Measurements from ENCODE around the gene IFNAR2. TPM values are rescaled to one million over a fixed set of nuclear protein-coding genes. Genes with fewer than 3 reads are reported as not detected.

Gene IFNAR2
- polyA plus RNA-seq, 1 donor from 2014 or later, result 10.3 TPM

DNA sequence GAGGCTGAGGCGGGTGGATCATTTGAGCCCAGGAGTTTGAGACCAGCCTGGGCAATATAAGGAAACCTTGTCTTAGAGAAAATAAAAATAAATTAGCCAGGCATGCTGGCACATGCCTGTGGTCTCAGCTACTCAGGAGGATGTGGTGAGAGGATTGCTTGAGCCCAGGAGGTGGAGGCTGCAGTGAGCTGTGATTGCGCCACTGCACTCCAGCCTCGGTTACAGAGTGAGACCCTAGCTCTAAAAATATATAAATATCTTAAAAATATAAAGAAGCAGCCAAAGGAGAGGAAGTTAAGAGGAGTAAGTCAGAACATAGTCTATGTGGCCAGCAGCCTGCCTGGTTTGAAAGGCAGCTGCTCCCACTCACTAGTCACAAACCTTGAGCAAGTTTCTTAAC lies 31.9 kb downstream of the IFNAR2 start:
- no peak overlapping the region for H3K4me2 ChIP-seq (ENCODE audit: low read length)
- no peaks in the 10 kb centered on the region for H3K9me2 ChIP-seq (ENCODE audit: insufficient read depth, low read length)
- peaks cover 6% of the 10 kb centered on the region for H3K36me3 ChIP-seq (ENCODE audit: insufficient read depth, low read length)
- H3K27ac ChIP-seq (ENCODE audit: low read length), result no peak overlapping the region
- TF ChIP-seq EZH2 (IDR thresholded peaks at IDR 0.05; ENCODE audit: borderline replicate concordance, insufficient read depth, low read length, poor library complexity, severe bottlenecking), result no peak
- no peak for TF ChIP-seq POLR2AphosphoS5 (IDR thresholded peaks at IDR 0.05)
- TF ChIP-seq TAF1 (IDR thresholded peaks at IDR 0.05; ENCODE audit: low read depth), result no peak
- TF ChIP-seq, protein P1, sequence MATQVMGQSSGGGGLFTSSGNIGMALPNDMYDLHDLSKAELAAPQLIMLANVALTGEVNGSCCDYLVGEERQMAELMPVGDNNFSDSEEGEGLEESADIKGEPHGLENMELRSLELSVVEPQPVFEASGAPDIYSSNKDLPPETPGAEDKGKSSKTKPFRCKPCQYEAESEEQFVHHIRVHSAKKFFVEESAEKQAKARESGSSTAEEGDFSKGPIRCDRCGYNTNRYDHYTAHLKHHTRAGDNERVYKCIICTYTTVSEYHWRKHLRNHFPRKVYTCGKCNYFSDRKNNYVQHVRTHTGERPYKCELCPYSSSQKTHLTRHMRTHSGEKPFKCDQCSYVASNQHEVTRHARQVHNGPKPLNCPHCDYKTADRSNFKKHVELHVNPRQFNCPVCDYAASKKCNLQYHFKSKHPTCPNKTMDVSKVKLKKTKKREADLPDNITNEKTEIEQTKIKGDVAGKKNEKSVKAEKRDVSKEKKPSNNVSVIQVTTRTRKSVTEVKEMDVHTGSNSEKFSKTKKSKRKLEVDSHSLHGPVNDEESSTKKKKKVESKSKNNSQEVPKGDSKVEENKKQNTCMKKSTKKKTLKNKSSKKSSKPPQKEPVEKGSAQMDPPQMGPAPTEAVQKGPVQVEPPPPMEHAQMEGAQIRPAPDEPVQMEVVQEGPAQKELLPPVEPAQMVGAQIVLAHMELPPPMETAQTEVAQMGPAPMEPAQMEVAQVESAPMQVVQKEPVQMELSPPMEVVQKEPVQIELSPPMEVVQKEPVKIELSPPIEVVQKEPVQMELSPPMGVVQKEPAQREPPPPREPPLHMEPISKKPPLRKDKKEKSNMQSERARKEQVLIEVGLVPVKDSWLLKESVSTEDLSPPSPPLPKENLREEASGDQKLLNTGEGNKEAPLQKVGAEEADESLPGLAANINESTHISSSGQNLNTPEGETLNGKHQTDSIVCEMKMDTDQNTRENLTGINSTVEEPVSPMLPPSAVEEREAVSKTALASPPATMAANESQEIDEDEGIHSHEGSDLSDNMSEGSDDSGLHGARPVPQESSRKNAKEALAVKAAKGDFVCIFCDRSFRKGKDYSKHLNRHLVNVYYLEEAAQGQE (IDR thresholded peaks at IDR 0.05; ENCODE audit: borderline replicate concordance), result no peak
- TF ChIP-seq, protein P2, sequence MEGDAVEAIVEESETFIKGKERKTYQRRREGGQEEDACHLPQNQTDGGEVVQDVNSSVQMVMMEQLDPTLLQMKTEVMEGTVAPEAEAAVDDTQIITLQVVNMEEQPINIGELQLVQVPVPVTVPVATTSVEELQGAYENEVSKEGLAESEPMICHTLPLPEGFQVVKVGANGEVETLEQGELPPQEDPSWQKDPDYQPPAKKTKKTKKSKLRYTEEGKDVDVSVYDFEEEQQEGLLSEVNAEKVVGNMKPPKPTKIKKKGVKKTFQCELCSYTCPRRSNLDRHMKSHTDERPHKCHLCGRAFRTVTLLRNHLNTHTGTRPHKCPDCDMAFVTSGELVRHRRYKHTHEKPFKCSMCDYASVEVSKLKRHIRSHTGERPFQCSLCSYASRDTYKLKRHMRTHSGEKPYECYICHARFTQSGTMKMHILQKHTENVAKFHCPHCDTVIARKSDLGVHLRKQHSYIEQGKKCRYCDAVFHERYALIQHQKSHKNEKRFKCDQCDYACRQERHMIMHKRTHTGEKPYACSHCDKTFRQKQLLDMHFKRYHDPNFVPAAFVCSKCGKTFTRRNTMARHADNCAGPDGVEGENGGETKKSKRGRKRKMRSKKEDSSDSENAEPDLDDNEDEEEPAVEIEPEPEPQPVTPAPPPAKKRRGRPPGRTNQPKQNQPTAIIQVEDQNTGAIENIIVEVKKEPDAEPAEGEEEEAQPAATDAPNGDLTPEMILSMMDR (IDR thresholded peaks at IDR 0.05; ENCODE audit: poor library complexity, severe bottlenecking), result no peak
- no peak for TF ChIP-seq SMC3 (conservative IDR thresholded peaks at IDR 0.05; ENCODE audit: poor library complexity)
- no peak for TF ChIP-seq EP300 (conservative IDR thresholded peaks at IDR 0.05; ENCODE audit: poor library complexity, severe bottlenecking)
- no peak for TF ChIP-seq RAD21 (conservative IDR thresholded peaks at IDR 0.05)
- no peak for TF ChIP-seq MXI1 (conservative IDR thresholded peaks at IDR 0.05; ENCODE audit: poor library complexity, severe bottlenecking)
- H3F3A ChIP-seq (ENCODE audit: insufficient read depth, low read length, poor library complexity, severe bottlenecking), result no peaks in the 10 kb centered on the region
- no peaks in the 10 kb centered on the region for H3K27me3 ChIP-seq (ENCODE audit: insufficient read depth, low read depth, low read length)
- no peak overlapping the region for H3K9ac ChIP-seq (ENCODE audit: low read length)
- H3K4me3 ChIP-seq (ENCODE audit: low read length), result no peak overlapping the region
- no peaks in the 10 kb centered on the region for H3K9me3 ChIP-seq (ENCODE audit: low read length)
- H4K20me1 ChIP-seq (ENCODE audit: insufficient read depth), result no peaks in the 10 kb centered on the region
- no peaks in the 10 kb centered on the region for H3K79me2 ChIP-seq (replicated peaks; ENCODE audit: insufficient read depth, low read length)
- no peak overlapping the region for H2AFZ ChIP-seq (ENCODE audit: low read depth, low read length)

DNA sequence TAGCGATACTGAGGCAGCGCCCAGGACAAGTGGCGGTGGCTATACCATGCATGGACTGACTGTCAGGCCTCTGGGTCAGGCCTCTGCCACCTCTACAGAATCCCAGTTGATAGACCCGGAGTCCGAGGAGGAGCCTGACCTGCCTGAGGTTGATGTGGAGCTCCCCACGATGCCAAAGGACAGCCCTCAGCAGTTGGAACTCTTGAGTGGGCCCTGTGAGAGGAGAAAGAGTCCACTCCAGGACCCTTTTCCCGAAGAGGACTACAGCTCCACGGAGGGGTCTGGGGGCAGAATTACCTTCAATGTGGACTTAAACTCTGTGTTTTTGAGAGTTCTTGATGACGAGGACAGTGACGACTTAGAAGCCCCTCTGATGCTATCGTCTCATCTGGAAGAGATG lies 33.2 kb downstream of the IFNAR2 start:
- no peaks in the 10 kb centered on the region for H3K27me3 ChIP-seq (ENCODE audit: insufficient read depth, low read depth, low read length)
- no peak overlapping the region for H3K9ac ChIP-seq (ENCODE audit: low read length)
- no peaks in the 10 kb centered on the region for H3K9me2 ChIP-seq (ENCODE audit: insufficient read depth, low read length)
- no peaks in the 10 kb centered on the region for H3K9me3 ChIP-seq (ENCODE audit: low read length)
- TF ChIP-seq MXI1 (conservative IDR thresholded peaks at IDR 0.05; ENCODE audit: poor library complexity, severe bottlenecking) (no peak), SMC3 (conservative IDR thresholded peaks at IDR 0.05; ENCODE audit: poor library complexity) (no peak), TAF1 (IDR thresholded peaks at IDR 0.05; ENCODE audit: low read depth) (no peak), RAD21 (conservative IDR thresholded peaks at IDR 0.05) (no peak), EZH2 (IDR thresholded peaks at IDR 0.05; ENCODE audit: borderline replicate concordance, insufficient read depth, low read length, poor library complexity, severe bottlenecking) (no peak), EP300 (conservative IDR thresholded peaks at IDR 0.05; ENCODE audit: poor library complexity, severe bottlenecking) (no peak), POLR2AphosphoS5 (IDR thresholded peaks at IDR 0.05) (no peak)
- TF ChIP-seq, protein P1 (IDR thresholded peaks at IDR 0.05; ENCODE audit: borderline replicate concordance), result no peak
- TF ChIP-seq, protein P2 (IDR thresholded peaks at IDR 0.05; ENCODE audit: poor library complexity, severe bottlenecking), result no peak
- no peak overlapping the region for H3K4me3 ChIP-seq (ENCODE audit: low read length)
- H3K36me3 ChIP-seq (ENCODE audit: insufficient read depth, low read length), result peaks cover 6% of the 10 kb centered on the region
- no peaks in the 10 kb centered on the region for H3F3A ChIP-seq (ENCODE audit: insufficient read depth, low read length, poor library complexity, severe bottlenecking)
- H4K20me1 ChIP-seq (ENCODE audit: insufficient read depth), result no peaks in the 10 kb centered on the region
- H3K27ac ChIP-seq (ENCODE audit: low read length), result no peak overlapping the region
- no peaks in the 10 kb centered on the region for H3K79me2 ChIP-seq (replicated peaks; ENCODE audit: insufficient read depth, low read length)
- no peak overlapping the region for H3K4me2 ChIP-seq (ENCODE audit: low read length)
- H2AFZ ChIP-seq (ENCODE audit: low read depth, low read length), result no peak overlapping the region

Measured in neural cell (in vitro differentiated cells).